ENCODE data around the gene EYA2. TPM values are rescaled to one million over a fixed set of nuclear protein-coding genes. Genes with fewer than 3 reads are reported as not detected.

The EYA2 gene
- polyA plus RNA-seq, 10 donors = 1.3 to 7.0 (median 2.5) TPM

- DNase-seq = no peak
Measured at GRCh38 chr20:47223896-47224295, 329.3 kb downstream of the EYA2 start.

- no peak for DNase-seq
Measured at GRCh38 chr20:47224300-47224791, 329.7 kb downstream of the EYA2 start.

- no peak for DNase-seq
Measured at GRCh38 chr20:47224857-47225256, 330.2 kb downstream of the EYA2 start.

DNA sequence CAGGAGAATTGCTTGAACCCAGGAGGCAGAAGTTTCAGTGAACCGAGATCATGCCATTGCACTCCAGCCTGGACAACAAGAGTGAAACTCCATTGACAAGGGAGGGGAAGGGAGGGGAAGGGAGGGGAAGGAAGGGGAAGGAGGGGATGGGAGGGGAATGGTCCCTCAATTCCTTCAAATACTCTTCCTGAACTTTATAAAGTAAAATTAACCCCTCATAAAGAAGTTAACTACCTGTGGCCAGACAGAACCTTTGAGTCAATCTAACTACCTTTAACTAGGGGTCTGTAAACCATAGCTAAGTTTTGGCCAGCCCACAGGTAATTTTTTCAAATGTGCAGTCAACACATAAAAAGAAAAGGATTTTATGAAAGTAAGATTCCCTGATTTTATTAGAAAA lies 330.8 kb downstream of the EYA2 start:
- DNase-seq = no peak

- DNase-seq = no peak
Measured at GRCh38 chr20:47227119-47227518, 332.5 kb downstream of the EYA2 start.

- no peak for DNase-seq
Measured at GRCh38 chr20:47227576-47227975, 332.9 kb downstream of the EYA2 start.

DNA sequence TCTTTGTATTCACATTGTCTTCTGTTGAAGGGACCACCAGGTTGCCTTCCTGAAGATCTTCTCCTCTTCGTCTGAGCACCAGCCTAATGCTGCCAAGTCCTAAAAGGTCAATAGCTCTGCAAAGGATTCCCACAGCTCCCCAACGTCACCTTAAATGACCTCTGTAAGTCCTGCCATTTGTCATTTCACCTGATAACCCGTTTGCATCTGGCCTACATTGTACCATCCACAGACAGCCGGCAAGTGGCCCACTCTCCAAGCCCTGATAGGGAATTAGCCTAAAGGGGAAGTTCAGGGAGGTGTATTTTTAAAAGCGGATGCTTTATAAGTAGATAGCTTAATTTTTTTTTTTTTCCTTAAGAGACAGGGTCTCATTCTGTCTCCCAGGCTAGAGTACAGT lies 334.0 kb downstream of the EYA2 start:
- DNase-seq = no peak

GRCh38 chr20:47230811-47231256 lies 336.2 kb downstream of the EYA2 start:
- peak in 1 of 3 donors; percentile 22 for DNase-seq

DNA sequence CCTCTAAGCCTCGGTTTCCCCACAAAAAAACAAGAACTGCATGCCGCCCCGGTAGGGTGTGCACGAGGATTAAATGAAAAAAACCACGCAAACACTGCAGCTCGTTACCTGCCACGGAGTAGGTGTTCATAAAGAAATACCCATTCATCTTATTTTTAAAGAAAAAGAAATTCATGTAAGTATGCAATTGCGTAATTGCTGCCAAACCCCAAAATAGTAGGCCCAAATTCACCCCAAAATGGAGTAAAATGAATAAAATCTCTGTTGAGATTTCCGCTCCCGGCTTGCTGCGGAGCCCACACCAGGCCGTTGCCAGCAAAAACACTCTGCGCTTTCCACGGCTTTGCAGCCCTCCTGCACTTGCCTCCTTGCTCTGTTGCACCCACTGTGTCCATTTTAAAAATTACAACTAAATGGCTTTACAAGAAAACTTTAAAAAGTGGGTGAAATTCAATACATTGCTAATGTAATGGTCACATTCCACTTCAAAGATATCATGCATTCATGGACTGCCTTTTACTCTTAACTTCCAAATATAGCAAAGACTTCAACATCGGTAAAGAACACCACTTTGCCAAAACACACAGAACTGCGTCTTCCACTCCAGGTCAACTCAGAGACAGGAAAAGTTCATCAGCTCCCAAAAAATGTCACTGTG lies 336.9 kb downstream of the EYA2 start:
- peak in 1 of 3 donors; percentile 79 for DNase-seq

GRCh38 chr20:47232518-47232917 lies 337.9 kb downstream of the EYA2 start:
- DNase-seq = no peak

DNA sequence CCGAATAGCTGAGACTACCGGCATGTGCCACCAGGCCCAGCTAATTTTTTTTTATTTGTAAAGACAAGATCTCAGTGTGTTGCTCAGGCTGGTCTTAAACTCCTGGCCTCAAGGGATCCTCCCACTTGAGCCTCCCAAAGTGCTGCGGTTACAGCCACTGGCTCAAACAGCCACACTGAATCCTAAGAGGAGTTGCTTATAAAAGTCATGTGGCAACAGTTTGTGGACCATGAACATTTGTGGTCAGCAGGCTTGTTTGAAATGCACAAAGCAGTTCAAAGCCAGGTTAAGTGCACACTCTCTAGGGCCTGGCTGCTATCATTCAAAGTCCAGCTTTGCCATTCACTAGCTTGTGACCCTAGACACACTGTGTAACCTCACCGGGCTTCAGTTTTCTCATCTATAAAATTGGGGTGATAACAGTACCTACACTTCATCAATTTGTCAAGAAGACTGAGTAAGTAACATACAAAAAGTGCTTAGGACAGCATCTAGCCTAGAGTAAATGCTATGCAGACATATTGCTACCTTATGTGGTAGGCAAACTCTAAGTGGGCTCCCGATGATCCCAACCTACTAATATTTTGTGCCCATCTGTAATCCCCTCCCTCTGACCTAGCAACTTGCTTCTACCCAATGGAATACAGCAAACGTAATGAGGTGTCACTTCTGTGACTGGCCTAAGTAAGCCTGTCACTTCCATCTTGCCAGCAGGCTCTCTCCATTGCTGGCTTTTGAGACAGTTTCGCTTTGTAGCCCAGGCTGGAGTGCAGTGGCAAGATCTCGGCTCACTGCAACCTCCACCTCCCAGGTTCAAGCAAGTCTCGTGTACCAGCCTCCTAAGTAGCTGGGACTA lies 338.9 kb downstream of the EYA2 start:
- no peak for DNase-seq

- no peak for DNase-seq
Measured at GRCh38 chr20:47235111-47235510, 340.5 kb downstream of the EYA2 start.

DNA sequence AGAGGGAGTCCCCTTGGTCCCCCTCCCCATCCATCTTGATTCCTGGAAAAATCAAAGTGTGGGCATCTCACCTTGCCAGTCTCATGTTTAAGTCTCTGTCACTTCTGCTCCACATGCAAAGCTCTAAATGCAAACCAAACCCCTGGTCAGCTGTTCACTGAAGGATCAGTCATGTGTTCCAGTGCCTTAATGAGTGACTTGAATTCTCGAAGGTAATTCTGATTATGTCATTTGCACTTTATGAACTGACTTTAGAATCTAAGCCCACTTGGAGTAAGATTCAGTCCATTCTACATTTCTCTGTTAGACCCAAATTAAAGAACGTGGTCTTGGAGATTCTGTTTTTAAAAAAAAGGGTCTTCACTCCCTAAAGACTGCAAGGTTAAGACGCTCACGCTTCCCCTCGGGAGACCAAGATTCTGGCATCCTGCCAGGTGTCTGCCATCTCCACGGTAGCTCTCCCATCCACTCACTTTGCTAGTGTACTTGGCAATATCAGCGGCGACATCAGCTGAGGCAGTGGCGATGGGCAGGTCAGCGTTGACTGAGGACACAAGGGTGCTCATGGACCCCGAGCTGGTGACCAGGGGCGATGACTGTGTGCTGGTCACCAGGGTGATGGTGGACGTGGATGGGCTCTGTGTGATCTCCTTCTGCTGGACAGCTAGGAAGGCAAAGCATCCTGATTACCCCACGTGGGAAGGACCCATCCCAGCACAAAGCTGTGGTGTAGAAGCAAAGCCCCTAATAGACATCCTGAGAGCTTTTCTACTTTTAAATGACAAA lies 341.4 kb downstream of the EYA2 start:
- no peak for DNase-seq

GRCh38 chr20:47236639-47236900 lies 341.9 kb downstream of the EYA2 start:
- DNase-seq = no peak

- DNase-seq = no peak
Measured at GRCh38 chr20:47237715-47238114, 343.1 kb downstream of the EYA2 start.

Other genes starting within 250 kb of the EYA2 start
- 1 to 10 TPM; 2.2 to 4.8 (median 3.3) TPM for gene SLC13A3, start 243.4 kb upstream of the EYA2 start, polyA plus RNA-seq (ENCODE audit: insufficient read length in 10 of 10)
- gene TP53RK, start 205.4 kb upstream of the EYA2 start, polyA plus RNA-seq (ENCODE audit: insufficient read length in 10 of 10) = 10 to 100 TPM in 8 of 10 donors, 1 to 10 TPM in 2; 9.3 to 12.5 (median 10.8) TPM
- gene SLC2A10, start 185.2 kb upstream of the EYA2 start, polyA plus RNA-seq (ENCODE audit: insufficient read length in 10 of 10) = 10 to 100 TPM; 15.5 to 22.1 (median 20.1) TPM